ENCODE results near the gene GON4L. TPM values are rescaled to one million over a fixed set of nuclear protein-coding genes. Genes with fewer than 3 reads are reported as not detected.
"Not testable (repeated sequence)": the region's sequence is repeated elsewhere in the genome, so short reads cannot be mapped to it uniquely, and the experiment has no call there.

The GON4L gene
- total and polyA plus RNA-seq, 7 donors, result 10.6 to 29.9 (median 21.0) TPM

- Histone ChIP-seq H3K36me3 (ENCODE audit: insufficient read depth in 1 of 2, low read depth in 1 of 2) (peaks cover 0 to 3% of the 10 kb centered on the region in 2 donors), H3K27ac (no peak overlapping the region), H3K4me3 (no peak overlapping the region), H3K27me3 (ENCODE audit: insufficient read depth in 3 of 3, low read length in 2 of 3) (no peaks in the 10 kb centered on the region), H3K9me3 (no peaks in the 10 kb centered on the region), H3K4me1 (peaks cover 4% of the 10 kb centered on the region)
- DNase-seq (no peak), ATAC-seq (no peak)
- TF ChIP-seq CTCF (IDR thresholded peaks at IDR 0.05), result no peak
- intact Hi-C loops (cut with DNase I), result no loop called here
- WGBS, 3 donors, result 95 to 97% (median 96%) methylated on average over 6 of the region's 6 CpGs
These were observed 21.5 kb downstream of the GON4L start for GRCh38 chr1:155835548-155835947.

- intact Hi-C loops (cut with DNase I); ATAC-seq; H3K9me3 ChIP-seq; H3K27ac ChIP-seq; H3K4me1 ChIP-seq; DNase-seq; H3K27me3 ChIP-seq (ENCODE audit: insufficient read depth in 3 of 3, low read length in 2 of 3); H3K4me3 ChIP-seq; H3K36me3 ChIP-seq (ENCODE audit: insufficient read depth in 1 of 2, low read depth in 1 of 2): not testable (repeated sequence)
- 84 to 93% (median 92%) methylated on average over 7 to 9 of the region's 9 CpGs for WGBS, 3 donors
These were observed 22.1 kb downstream of the GON4L start for GRCh38 chr1:155834927-155835399.

- peak in 2 of 4 donors; percentile 48 to 49 for ATAC-seq
- Histone ChIP-seq H3K27ac (no peak overlapping the region), H3K9me3 (no peaks in the 10 kb centered on the region), H3K27me3 (ENCODE audit: insufficient read depth in 3 of 3, low read length in 2 of 3) (no peaks in the 10 kb centered on the region), H3K4me3 (no peak overlapping the region), H3K4me1 (peaks cover 4% of the 10 kb centered on the region), H3K36me3 (ENCODE audit: insufficient read depth in 1 of 2, low read depth in 1 of 2) (peaks cover 0 to 3% of the 10 kb centered on the region in 2 donors)
- intact Hi-C loops (cut with DNase I), result no loop called here
- no peak for DNase-seq
- WGBS, 3 donors, result 96 to 97% (median 97%) methylated on average over 9 to 11 of the region's 11 CpGs
- TF ChIP-seq CTCF (IDR thresholded peaks at IDR 0.05), result no peak
These were observed 22.6 kb downstream of the GON4L start for GRCh38 chr1:155834296-155834926.

- no peak for TF ChIP-seq CTCF (IDR thresholded peaks at IDR 0.05)
- Histone ChIP-seq H3K27me3 (ENCODE audit: insufficient read depth in 3 of 3, low read length in 2 of 3) (no peaks in the 10 kb centered on the region), H3K4me1 (peaks cover 4% of the 10 kb centered on the region), H3K4me3 (no peak overlapping the region), H3K27ac (no peak overlapping the region), H3K36me3 (ENCODE audit: insufficient read depth in 1 of 2, low read depth in 1 of 2) (peaks cover 0 to 3% of the 10 kb centered on the region in 2 donors), H3K9me3 (no peaks in the 10 kb centered on the region)
- ATAC-seq, result no peak
- intact Hi-C loops (cut with DNase I), result no loop called here
- no peak for DNase-seq
- WGBS, 3 donors, result 60 to 100% (median 92%) methylated on average over 1 of the region's 1 CpG
These were observed 23.2 kb downstream of the GON4L start for GRCh38 chr1:155833665-155834295.

GRCh38 chr1:155831279-155831976 lies 25.6 kb downstream of the GON4L start:
- WGBS, 3 donors, result 80 to 90% (median 84%) methylated on average over 7 of the region's 7 CpGs
- TF ChIP-seq CTCF (IDR thresholded peaks at IDR 0.05), result no peak
- H3K36me3 ChIP-seq (ENCODE audit: insufficient read depth in 1 of 2, low read depth in 1 of 2), result peaks cover 0 to 8% of the 10 kb centered on the region in 2 donors
- intact Hi-C loops (cut with DNase I), result no loop called here
- H3K9me3 ChIP-seq, result no peaks in the 10 kb centered on the region
- H3K27ac ChIP-seq, result peak overlapping the region; percentile 39
- DNase-seq (no peak), ATAC-seq (peak; percentile 67 to 89 (median 82))
- no peak overlapping the region for H3K4me3 ChIP-seq
- no peaks in the 10 kb centered on the region for H3K27me3 ChIP-seq (ENCODE audit: insufficient read depth in 3 of 3, low read length in 2 of 3)
- peaks cover 4% of the 10 kb centered on the region for H3K4me1 ChIP-seq
